HG02870 (cell line): ENCODE results near the gene AUTS2.
A peak's percentile ranks its signal among the peaks of the same experiment; 100 is the strongest.

Source experiments
- ATAC-seq: cut with Tn5 transposase; IDR thresholded peaks from one replicate; pipeline ENCODE4 v1.9.1; 2021; ENCODE audit warnings: mild to moderate bottlenecking, moderate library complexity; ENCODE audit not compliant: unreplicated experiment

Gene AUTS2

DNA sequence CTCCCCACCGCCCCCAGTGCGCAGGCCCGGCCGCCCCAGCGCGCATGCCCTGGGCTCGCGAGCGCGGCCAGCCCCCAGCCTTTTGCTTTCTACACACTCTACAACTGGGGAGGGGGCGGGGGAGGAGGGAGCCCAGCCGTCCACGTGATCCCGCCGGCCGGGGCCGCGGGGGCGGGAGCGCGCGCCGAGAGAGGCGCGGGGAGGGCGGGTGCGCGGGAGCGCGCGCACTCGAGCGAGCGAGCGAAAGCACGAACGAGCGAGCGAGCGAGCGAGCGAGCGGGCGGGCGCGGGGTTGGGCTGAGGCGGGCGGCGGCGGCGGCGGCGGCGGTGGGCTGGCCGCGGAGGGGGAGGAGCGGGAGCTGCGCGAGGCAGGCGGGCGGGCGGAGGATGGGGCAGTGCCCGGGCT is at the start of gene AUTS2:
Gene AUTS2, plus strand, starts transcription at position 395 of the 406 bp plus-strand sequence. CDS start 1,179 bp downstream, outside the sequence.
- peak; percentile 45 for ATAC-seq

DNA sequence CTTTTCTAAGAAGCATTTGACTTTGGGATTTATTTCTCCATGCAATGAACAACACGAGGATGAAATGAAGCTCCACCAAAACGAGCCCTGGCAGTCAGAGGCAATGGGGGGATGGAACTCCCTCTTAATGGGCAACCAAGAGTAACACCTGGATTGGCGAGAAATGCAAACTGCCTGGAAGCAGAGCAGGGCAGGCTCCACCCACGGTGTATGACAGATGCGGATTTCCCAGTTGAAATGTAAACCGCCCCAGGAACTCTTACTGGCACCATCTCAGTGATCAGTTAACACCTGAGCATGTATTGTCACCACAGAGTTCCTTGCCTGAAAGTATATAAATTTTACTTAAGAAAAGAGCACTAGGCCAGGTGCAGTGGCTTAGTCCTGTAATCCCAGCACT is 47.3 kb upstream of the AUTS2 start:
- no peak for ATAC-seq

DNA sequence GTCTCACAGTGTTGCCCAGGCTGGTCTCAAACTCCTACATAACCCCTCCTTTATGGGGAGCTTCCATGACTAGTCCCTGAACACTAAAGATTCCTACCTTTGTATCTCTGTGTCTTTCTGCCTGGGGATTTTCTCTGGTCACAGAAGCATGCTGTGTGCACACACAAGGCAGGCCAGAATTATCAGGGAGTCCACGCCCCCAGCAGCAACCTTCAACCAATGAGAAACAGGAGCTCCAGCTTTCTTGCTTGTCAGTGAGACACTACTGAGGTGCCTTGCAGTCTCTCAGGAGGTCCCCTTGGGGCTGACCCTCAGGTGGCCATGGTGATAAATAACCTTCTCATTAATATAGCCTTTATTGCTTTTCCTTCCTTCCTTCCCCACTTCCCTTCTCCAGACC is 45.1 kb upstream of the AUTS2 start:
- ATAC-seq = no peak

DNA sequence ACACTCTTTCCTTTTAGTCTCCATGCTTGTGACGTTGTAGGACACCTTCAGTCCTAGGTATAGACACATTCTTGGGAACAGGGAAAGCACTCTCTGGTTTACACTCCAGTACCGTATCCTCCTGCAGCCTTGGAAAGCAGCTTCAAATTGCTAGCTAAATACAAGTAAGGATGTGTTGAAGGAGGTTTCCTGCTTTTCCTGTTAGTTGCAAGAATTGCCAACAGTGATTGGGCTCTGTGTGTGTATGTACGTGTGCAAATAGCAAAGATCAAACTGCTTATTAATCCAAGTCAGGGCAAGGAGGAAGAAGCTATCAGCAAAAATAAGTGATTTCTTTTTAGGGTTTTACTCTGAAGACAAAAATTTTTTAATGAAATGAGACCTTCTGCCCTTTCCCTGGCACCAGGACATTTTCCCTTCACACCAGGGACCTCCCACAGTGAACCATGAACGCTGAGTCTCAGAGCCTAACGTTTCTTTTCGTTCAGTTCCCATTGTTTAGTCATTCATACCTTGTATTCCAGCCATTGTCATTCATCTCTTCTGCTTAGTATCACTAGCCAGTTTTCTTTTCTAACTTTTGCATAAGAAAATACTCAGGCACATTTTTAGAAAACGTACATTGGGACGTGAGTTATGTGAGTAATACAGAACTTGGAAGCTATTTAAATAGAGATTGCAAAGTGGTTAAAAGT is 36.9 kb upstream of the AUTS2 start:
- ATAC-seq = no peak

DNA sequence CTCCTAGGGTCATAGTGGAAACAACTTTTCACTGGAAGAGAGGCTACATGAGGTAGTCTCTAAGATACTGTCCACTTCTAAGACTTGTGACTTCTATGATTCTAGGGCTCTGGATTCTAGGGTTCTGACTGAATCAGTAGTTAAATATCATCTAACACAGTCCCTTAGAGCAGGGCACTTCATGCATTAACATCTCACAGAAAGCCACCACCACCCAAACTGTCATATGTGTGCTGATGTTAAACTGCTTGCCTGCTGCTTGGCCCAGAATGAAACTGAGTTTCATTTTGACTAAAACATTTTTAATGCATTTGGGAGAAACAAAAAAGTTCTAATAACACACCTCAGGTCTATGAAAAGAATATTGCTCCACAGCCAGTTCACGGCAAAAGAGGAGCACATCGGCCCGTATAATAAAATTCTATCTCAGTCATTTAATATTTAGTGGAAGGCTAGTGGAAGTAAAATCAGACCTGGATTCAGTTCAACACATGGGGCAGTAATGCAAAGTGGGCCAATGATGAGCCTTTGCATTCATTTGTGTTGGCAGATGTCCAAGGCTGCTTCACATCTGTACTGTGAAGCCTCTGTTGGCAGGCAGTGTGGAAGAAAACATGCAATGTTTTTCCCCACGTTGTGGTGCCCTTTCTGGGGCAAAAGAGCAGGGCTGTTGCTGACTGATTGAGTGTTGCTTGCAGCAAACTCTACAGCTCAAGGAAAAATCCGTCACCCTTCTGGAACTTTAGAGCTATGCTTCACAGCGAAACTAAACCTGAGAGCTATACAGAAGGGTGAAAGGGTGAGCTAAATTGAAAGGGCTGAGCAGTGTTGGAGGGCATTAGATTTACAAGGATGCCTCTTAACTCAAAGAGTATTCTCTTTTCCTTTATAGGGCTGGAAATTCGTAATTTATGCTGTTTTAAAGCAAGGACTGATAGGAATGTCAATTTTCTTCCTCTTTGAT is 33.5 kb upstream of the AUTS2 start:
- ATAC-seq = peak; percentile 46

DNA sequence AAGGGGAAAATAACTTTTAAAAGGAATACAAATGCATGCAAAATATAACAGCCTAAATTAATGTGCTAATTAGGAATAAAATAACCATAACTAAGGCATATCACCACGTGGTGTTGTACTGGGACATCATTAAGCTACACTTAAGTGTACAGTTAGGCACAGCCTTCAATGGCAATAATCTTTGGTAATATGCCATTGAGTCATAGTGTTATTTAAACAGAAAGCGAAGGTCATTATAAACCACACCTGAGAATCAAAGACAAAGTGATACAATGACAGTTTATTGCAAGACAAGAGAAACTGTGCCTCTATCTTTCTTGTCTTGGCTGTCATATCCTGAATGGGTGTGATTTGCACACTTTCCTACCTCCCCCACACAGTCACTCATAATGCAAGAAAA is 30.5 kb upstream of the AUTS2 start:
- no peak for ATAC-seq

DNA sequence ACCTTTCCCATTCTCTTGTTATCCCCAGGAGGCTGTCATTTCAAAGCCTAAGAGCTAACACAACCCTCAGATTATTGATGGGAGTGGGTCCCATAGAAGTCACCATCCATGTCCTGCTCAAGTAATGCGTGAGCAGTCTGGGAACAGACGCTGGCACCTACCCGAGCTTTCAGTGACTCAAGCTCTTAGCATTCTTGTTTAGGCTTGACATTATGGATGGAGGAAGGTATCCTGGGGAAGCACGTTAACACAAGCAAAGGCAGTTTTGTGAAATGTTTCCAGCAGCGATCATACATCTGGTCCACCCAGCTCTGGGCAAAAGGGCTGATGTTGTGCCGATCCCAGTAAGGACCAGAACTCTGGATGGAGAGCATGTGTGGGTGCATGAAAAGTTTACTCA is 30.0 kb upstream of the AUTS2 start:
- ATAC-seq = no peak

DNA sequence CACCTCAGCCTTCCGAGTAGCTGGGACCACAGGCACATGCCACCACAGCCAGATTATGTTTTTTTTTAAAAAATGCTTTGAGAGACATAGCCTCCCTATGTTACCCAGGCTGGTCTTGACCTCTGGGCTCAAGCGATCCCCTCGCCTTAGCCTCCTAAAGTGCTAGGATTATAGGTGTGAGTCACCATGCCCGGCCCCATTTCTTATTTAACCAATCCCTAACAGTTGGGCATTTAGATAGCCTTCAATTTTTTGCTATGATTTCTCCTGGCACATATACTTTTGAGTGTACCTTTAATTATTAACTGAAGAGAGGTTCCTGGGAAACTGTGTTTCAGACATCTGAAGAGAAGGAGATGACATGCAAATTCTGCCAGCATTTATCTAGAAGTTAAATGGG is 22.6 kb upstream of the AUTS2 start:
- ATAC-seq = no peak

DNA sequence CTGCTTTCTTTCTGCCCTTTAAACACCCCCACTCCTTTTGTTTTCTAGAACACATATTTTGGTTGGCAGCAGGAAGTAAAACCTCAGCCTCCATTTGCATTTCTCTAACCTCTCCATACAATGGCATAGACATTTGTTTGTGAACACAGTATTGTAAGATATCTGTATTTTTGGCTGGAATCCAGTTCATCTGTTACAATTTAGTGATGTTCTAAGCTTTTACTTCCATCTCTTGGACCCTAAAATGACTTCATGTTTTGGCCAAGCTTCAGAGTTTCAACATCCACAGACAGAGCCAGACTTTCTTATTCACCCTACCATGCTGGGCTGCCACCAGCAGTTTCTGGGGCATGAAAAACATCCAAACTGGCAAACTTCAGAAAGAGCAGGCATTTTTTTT is 21.1 kb upstream of the AUTS2 start:
- ATAC-seq = no peak

DNA sequence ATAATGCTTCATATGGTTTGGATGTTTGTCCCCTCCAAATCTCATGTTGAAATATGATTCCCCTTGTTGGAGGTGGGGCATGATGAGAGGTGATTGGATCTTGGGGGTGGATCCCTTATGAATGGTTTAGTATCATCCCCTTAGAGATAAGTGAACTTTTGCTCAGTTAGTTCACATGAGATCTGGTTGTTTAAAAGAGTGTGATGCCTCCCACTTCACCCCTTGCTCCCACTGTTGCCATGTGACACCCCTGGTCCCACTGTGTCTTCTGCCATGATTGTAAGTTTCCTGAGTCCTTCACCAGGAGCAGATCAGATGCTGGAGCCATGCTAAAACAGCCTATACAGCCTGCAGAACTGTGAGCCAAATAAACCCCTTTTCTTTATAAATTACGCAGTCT is 13.1 kb upstream of the AUTS2 start:
- no peak for ATAC-seq

DNA sequence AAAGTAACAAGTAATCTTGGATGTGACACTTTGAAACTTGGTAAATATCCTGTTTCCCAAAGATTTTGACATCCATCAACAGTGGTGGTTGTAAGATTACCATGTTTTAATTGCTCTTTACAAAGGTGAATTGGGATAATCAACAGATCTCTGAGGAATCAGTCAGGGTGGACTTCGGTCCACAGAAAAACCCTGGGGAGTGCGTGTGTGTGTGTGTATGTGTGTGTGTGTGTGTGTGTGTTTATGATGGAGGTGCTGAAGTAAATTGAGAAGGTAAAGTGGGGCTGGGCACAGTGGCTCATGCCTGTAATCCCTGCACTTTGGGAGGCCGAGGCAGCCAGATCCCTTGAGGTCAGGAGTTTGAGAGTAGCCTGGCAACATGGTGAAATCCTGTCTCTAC is 12.0 kb upstream of the AUTS2 start:
- ATAC-seq = no peak

DNA sequence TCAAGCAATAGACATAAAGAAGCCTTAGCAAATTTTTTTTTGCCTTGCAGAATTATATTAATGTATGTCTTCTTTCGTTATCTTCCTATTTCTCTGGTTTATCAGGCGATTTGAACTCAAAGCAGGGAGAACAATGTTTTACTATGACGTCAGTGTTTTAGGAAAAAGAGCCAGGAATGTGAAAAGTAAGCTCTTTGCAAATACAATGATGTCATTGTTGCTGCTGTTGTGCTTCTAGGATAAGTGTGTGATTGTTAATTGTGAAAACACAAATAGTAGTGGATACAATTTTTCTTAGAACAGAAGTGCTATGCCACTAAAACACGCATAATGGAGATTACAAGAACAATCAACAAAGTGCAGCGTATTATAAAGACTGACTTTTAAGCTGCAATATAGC is 9.5 kb upstream of the AUTS2 start:
- no peak for ATAC-seq

DNA sequence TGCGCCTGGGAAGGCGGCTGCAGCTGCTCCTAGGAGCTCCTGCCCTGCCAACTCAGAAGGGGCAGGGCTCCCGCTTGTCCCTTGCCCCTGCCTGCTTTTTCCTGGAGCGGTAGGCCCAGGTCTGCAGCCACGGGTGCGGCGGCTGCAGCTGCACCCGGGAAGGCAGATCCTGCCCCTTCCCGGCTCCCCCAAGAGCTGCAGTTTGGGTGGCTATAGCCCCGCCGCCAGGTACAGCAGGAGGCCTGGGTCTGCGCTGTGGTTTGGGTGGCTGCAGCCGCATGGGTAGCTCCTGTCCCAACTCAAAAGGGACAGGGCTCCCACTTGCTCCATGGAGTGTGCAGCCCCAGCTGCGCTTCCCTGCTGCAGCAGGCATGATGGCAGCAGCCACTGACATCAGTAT is 6.5 kb upstream of the AUTS2 start:
- ATAC-seq = no peak

DNA sequence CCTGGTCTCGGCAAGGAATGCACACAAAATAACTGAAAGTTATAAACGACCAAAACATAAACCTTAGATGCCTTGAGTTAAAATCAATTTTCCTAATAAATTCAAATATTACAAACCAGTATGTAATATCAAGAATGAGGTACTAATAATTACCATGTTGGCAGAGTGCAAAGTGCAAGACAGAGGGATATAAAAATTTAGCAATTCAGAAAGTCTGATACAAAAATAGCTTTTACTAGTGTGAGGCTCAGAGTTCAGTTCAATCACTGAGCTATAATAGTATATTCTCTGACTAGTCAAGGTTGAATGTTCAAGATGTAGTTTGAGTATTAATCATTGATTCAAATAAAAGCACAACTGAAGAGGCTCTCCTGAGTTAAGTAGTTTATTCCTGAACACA is 4.8 kb upstream of the AUTS2 start:
- ATAC-seq = no peak

DNA sequence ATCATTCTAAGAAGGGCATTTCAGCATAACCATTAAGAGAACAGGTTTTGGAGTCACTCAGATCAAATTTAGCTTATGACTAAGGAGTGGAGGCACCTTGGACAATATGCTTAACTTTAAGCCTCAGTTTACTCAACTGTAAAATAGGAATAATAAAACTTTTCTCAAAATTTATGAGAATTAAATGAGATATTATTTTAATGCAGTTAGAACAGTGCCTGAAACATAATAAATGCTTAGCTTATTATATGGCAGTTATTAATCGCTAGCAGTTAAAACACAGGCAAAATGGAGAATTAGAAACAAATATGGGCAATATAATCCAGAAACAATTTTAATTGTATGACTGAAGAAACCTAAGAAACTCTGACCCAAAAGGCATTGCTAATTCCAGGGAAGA is 2.9 kb upstream of the AUTS2 start:
- ATAC-seq = no peak

DNA sequence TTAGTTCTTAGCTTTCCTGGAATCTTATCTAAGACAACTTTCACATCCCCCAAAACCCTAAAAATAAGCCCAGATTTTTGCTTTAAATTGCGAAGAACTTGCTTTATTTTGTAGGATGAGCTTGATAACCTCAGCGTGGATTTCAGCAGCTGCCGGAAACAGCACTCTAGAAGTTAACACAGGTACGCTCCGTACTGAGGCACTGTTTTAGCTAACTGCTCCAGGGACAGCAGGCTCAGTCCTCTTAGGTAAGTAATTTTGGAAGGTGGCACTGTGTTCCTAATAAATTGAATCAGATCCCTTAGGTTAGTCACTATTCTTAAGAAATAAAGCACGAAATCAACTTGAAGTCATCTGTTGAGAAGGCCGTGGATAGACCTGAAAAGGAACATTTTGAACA is 2.2 kb upstream of the AUTS2 start:
- ATAC-seq = no peak

DNA sequence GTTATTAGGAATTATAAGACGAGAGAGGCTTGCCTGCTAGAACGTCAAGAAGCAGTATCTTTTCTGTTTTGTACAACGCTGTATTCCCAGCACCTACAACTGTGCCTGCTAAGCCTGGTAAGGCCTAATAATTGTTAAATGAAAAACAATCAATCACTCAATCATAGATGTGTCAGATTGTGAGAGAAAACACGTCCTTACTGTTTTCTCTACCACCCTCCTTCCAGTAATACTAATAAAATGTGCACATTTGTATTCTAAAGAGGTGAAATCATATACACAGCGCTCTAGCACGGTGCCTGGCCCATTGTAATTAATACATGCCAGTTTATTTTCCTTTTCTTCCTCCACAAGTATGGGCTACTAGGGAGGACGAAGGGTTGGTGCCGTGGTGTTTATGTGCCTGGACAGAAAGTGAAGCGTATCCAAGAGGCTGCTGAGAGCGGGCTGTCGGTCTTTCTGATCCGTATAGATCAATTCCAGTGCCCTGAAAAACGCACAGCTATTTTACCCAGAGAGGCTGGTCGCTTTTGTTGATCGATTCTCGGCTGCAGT is 1.5 kb upstream of the AUTS2 start:
- no peak for ATAC-seq

DNA sequence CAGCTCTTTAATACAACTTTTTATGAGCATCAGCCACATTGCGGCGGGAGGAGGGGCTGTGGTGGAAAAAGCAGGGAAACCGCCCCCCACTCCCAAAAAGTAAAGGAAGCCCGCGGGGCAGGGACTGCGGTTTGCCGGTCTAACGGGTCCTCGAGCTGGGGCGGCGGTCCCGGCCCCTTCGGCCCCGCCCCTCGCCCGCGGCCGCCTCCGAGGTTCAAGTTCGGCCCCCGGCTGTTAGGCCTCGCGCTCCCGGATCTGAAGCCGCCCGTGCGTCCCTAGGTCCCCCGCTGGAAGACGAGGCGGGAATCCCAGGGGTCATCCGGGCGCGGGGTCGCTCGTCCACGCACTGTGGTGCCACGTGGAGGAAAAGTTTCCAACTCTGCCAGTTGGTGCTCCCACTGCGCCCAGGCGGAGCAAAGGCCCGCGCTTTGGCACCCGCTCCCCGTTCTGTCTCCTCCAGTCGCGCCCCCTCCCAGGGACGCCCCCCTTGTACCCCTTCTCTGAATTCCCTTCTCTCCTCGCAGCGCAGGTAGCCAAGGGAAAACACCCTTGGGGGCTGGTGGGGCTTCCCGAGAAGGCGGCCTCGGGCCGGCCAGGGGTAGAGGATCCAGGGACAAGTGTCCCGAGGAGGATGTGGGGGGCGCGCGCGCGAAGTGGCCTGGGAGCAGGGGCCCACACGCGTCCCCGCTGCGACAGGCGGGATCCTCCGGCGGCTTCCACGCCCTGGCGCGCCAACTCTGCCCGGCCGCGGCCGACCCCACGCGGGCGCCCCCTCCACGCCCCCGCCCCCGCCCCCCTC is 798 bp upstream of the AUTS2 start:
- ATAC-seq = peak; percentile 14

DNA sequence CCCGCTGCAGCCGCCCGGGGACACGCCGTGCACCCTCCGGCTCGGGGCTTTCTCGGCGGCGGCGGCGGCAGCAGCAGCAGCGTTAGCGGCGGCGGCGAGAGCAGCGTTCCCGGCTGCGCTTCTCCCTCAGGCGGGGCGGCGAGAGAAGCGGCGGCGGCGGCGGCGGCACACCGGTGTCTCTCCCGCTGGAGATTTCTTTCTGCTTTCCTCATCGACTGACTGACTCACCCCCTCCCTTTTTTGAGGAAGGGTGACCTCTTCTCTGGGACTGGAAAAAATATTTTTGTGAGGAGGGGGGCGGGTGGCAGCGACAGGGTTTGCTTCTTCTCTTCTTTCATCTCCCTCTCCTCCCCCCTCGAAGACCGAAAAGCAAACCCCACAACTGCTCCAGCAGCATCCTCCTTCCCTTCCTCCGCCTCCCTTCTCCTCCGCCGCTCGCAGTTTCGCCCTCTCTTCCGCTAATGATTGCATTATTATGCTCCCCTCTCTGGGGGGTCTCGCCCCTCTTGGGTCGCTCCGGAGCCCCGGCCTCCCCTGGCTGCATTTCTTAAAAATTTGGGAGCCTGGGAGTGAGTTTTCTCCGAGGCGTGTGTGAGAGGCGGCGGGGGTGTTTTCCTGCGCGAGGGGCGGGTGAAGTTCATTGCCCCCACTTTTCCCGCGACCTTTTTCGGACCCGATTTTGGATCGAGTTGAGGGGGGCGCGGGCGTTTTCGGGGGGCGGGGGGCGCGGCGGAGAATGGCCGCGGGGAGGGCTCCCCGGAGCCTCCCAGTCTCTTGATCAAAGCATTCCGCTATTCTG is 411 bp downstream of the AUTS2 start:
- ATAC-seq = no peak

DNA sequence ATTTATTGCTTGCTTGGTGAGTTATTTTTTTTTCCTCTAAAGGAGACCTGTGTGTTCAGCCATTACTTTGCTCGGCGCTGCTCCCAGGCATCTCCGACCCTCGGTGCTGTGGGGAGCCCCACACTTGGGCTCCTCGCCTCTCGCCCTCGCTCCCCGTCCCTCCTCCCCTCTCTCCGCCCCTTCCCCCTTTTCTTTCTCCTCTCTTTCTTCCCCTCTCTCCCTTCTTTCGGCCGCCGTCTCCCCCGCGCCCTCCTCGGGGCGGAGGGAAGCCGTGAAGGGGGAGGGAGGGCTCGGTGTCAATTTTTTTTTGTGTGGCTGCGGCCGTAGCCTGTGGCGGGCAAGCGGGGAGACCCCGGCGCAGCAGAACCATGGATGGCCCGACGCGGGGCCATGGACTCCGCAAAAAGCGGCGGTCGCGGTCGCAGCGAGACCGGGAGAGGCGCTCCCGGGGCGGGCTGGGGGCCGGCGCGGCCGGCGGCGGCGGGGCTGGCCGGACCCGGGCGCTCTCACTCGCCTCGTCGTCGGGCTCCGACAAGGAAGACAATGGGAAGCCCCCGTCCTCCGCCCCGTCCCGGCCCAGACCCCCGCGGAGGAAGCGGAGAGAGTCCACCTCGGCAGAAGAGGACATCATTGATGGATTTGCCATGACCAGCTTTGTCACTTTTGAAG is 1.1 kb downstream of the AUTS2 start:
- no peak for ATAC-seq
